ENCODE data around the gene FNBP1.
"Not testable (repeated sequence)": the region's sequence is repeated elsewhere in the genome, so short reads cannot be mapped to it uniquely, and the experiment has no call there.

The FNBP1 gene

GRCh38 chr9:130013326-130013725, 29.7 kb downstream of the FNBP1 start:
- no peak for TF ChIP-seq CTCF (conservative IDR thresholded peaks at IDR 0.05; ENCODE audit: low read depth, low read length)
- no peak for DNase-seq (ENCODE audit: low read depth)
- no peak overlapping the region for H3K4me3 ChIP-seq (ENCODE audit: low read depth, low read length)

DNA sequence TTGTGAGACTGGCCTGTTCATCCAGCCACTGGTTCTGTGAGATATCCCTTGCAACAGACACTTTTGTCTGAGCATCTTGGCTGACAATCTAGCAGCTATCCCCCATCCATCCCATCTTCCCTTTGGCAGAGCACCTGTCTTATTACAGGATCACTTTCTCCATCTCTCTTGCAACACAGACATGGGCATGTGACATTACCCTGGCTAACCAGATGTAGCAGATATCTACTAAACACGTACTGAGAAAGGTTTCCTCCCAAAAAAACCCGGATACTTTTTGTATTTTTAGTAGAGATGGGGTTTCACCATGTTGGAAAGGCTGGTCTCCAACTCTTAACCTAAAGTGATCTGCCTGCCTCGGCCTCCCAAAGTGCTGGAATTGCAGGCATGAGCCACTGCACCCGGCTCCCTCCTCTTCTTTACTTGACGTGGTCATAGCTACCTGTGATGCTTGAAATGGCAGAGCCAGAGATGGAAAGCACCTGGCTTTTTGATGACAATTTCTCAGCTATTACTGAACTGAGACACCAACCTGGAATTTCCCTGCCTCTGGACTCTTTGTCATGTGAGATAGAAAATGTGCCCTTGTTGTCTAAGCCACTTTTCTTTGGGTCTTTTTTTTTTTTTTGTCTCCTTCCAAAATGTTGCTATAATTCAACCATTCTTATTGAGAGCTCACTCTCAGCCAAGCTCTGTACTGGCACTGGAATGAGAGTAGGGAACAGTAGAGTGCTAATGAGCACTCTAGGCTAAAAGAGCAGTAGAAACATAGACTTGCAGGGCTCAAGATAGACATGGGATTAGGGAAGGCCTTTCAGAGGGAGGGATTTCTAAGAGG, 32.6 kb downstream of the FNBP1 start:
- TF ChIP-seq CTCF (conservative IDR thresholded peaks at IDR 0.05; ENCODE audit: low read depth, low read length) = no peak
- DNase-seq (ENCODE audit: low read depth) = no peak

GRCh38 chr9:130009546-130009945, 33.4 kb downstream of the FNBP1 start:
- not testable (repeated sequence) for H3K4me3 ChIP-seq (ENCODE audit: low read depth, low read length); DNase-seq (ENCODE audit: low read depth)

More for the DNA sequence above, 32.6 kb downstream of the FNBP1 start:
- no peak overlapping the region for H3K4me3 ChIP-seq (ENCODE audit: low read depth, low read length)

- H3K4me3 ChIP-seq (ENCODE audit: low read depth, low read length) = no peak overlapping the region
- DNase-seq (ENCODE audit: low read depth) = no peak
- no peak for TF ChIP-seq CTCF (conservative IDR thresholded peaks at IDR 0.05; ENCODE audit: low read depth, low read length)
These were observed 34.5 kb downstream of the FNBP1 start for GRCh38 chr9:130008538-130008937.

GRCh38 chr9:130006952-130007351, 36.0 kb downstream of the FNBP1 start:
- DNase-seq (ENCODE audit: low read depth); H3K4me3 ChIP-seq (ENCODE audit: low read depth, low read length): not testable (repeated sequence)

GRCh38 chr9:130003943-130004552, 38.9 kb downstream of the FNBP1 start:
- DNase-seq (ENCODE audit: low read depth) = no peak
- TF ChIP-seq CTCF (conservative IDR thresholded peaks at IDR 0.05; ENCODE audit: low read depth, low read length) = no peak
- no peak overlapping the region for H3K4me3 ChIP-seq (ENCODE audit: low read depth, low read length)

GRCh38 chr9:130002320-130002719, 40.7 kb downstream of the FNBP1 start:
- TF ChIP-seq CTCF (conservative IDR thresholded peaks at IDR 0.05; ENCODE audit: low read depth, low read length) = no peak
- no peak for DNase-seq (ENCODE audit: low read depth)
- H3K4me3 ChIP-seq (ENCODE audit: low read depth, low read length) = no peak overlapping the region

GRCh38 chr9:130001190-130001589, 41.8 kb downstream of the FNBP1 start:
- DNase-seq (ENCODE audit: low read depth) = no peak
- no peak overlapping the region for H3K4me3 ChIP-seq (ENCODE audit: low read depth, low read length)
- TF ChIP-seq CTCF (conservative IDR thresholded peaks at IDR 0.05; ENCODE audit: low read depth, low read length) = no peak

Measured in choroid plexus epithelial cell (primary cell).